HG02943 (cell line): Measurements from ENCODE around the gene ARSD.
"Not testable (repeated sequence)": the region's sequence is repeated elsewhere in the genome, so short reads cannot be mapped to it uniquely, and the experiment has no call there.

ENCODE experiments used
- ATAC-seq: cut with Tn5 transposase; IDR thresholded peaks from one replicate; pipeline ENCODE4 v1.9.1; 2021; ENCODE audit warnings: mild to moderate bottlenecking, low read depth, moderate library complexity; ENCODE audit not compliant: unreplicated experiment

ARSD gene

GRCh38 chrX:2897690-2898623 lies 31.2 kb downstream of the ARSD start:
- not testable (repeated sequence) for ATAC-seq

- ATAC-seq = no peak
Observed at GRCh38 chrX:2897311-2897689, 31.8 kb downstream of the ARSD start.

DNA sequence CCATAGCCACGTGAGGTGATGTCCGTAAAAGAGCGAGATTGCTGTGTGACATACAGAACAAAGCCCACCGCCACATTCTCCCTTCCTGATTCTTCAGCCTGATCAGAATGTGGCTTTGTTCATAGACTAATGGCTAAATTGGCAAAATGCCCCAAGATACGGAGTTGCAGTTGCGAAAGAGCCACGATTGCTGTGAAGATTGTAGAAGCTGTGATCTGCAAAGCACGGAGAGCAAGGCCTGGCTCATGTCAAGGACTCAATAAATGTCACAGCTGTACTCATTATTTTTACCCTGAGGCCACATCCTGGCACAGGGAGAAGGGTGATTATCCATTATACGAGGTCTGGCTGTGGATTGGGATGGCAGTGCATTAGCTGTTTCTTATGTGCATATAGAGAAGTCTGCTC lies 34.2 kb downstream of the ARSD start:
- no peak for ATAC-seq

- ATAC-seq = no peak
Observed at GRCh38 chrX:2892816-2893215, 36.3 kb downstream of the ARSD start.

DNA sequence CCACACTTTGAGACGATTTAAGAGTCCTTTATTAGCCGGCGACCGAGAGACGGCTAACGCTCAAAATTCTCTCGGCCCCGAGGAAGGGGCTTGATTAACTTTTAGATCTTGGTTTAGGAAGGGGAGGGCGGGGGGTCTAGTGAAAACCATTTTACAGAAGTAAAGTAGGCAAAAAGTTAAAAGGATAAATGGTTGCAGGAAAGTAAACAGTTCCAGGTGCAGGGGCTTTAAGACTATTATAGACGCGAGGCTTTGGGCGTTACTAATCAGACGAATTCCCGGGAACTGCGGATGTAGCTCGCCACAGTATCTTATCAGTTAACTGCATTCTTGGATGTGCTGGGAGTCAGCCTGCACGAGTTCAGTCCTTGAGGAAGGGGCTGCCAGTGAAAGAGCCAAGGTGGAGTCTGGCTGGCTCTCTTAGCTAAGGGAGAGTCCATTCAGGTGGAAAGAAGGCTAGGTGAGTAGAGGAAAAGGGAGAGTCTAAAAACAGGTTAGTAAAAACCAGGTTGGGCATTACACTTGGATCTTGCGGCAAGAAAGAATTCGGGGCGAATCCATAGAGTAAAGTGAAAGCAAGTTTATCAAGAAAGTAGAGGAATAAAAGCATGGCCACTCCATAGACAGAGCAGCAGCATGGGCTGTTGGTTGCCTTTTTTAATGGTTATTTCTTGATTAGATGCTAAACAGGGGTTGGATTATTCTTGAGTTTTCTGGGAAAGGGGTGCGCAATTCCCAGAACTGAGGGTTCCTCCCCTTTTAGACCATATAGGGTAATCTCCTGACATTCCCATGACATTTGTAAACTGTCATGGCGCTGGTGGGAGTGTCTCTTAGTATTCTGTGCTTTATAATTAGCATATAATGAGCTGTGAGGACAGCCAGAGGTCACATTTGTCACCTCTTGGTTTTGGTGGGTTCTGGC lies 38.3 kb downstream of the ARSD start:
- not testable (repeated sequence) for ATAC-seq

- not testable (repeated sequence) for ATAC-seq
Observed at GRCh38 chrX:2889706-2890490, 39.2 kb downstream of the ARSD start.

DNA sequence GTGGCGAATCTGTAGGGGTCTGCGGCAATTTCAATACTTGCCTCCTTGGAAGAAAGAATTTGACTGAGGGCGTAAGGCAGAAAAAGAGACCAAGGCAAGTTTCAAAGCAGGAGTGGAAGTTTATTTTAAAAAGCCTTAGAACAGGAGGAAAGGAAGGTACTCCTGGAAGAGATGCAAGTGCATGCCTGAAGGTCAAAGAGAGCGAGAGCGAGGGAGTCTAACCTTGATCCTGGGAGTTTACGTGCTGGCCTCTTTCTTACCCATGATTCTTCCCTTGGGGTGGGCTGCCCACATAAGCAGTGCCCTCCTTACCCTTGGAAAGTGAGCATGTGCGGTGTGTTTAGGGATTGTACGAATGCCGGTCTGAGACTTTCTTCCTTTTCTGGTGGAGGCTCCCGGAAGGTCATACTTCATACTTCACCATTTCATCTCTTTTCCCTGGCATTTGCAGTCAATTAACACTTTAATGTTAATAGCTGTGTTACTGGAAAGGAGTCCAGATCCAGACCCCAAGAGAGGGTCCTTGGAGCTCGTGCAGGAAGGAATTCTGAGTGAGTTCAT lies 40.0 kb downstream of the ARSD start:
- no peak for ATAC-seq

- ATAC-seq = no peak
Observed at GRCh38 chrX:2888309-2888708, 40.8 kb downstream of the ARSD start.

DNA sequence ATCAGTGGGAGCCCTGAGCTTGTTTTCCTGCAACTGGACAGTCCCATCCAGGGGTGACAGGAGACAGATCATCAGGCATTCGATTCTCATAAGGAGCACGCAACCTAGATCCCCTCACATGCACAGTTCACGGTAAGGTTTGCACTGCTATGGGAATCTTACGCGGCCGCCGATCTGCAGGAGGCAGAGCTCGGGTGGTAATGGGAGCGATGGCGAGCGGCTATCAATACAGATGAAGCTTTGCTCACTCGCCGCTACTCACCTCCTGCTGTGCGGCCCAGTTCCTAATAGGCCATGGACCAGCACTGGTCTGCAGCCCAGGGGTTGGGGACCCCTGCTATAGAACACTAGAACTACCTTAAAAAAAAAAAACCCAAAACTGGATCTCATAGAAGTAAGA lies 45.4 kb downstream of the ARSD start:
- no peak for ATAC-seq

GRCh38 chrX:2879670-2880069 lies 49.5 kb downstream of the ARSD start:
- ATAC-seq = no peak

- no peak for ATAC-seq
Observed at GRCh38 chrX:2878563-2878962, 50.6 kb downstream of the ARSD start.

DNA sequence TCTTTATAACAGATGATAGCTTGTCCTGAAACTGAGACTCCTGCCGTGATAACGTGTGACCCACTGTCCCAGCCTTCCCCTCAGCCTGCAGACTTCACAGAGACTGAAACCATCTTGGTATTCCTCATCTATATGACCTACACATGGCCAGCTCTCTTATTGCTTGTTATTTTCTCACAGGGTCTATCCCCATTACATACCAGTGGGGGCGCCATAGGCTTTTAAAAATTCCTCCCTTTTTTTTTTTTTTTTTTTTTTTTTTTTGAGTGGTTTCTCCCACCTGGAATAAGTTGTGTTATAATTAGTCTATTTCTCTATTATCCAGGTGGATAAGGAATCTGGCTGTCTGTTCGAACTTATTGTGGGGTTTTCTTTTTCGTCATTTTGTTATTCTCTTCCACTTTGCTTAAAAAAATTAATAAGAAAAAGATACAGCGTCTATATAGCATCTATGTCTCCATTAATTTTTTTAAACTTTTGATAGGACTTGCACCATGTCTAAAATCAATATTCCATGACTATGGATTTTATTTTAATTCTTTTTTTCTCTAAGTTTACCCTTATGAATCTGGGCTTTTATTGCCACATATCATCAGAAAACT lies 53.2 kb downstream of the ARSD start:
- ATAC-seq = no peak

GRCh38 chrX:2875136-2875481 lies 54.0 kb downstream of the ARSD start:
- ATAC-seq = no peak

DNA sequence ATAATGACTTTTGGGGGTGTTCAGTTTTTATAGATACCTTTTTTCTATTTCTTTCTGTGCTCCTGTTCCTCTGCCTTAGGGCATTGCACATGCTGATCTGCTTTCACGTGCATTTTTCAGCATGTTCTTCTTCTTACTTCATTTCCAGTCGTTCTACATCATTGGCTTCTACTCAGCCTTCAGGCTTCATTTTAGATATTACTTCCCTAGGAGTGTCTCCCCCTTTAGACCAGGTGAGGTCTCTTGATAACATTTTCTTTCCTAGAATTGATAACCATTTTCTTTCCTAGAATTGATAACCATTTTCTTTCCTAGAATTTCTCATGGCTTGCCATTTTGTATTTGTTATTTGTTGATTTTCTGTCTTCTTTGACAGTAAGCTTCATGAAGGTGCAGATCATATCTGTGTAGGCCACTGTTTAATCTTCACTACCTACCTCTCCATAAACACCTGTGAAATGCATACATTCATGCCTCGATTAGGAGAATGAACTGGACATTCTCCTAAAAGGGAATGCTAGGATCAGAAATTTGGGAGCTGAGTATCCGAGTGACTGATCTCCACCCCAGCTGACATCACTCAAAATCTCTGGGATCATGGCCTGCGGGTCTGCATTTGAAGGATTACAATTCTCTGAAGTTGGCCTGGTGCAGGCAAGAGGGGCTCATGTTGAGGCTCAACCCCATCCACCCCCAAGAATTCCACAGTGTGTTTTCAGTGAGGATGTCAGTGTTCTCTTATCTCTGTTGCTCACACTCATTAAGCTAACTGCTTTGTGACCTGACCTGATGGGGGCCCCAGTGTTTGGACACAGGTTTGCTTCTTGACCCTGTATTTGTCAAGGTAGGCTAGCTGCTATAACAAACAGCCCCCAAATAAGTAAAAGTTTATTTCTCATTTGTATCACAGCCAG lies 54.7 kb downstream of the ARSD start:
- no peak for ATAC-seq

GRCh38 chrX:2872671-2873277 lies 56.4 kb downstream of the ARSD start:
- ATAC-seq = no peak

DNA sequence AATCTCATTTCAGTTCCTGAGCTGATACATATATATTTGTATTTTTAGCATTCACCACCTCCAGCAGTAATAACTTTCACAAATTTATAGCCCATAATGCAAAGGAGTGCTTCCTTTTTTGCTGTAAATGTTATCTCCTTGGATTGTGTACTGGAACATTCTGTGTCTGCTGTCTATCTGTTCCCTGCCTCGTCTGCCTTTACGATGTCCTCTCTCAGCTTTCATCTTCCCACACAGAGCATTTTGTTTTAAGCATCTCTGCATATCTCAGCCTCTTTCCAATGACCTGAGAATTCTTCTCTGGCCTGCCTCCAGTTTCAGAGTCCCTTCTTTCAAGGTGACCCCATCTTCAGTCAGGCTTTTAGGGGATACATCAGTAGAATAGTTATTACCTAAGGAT lies 57.3 kb downstream of the ARSD start:
- no peak for ATAC-seq

DNA sequence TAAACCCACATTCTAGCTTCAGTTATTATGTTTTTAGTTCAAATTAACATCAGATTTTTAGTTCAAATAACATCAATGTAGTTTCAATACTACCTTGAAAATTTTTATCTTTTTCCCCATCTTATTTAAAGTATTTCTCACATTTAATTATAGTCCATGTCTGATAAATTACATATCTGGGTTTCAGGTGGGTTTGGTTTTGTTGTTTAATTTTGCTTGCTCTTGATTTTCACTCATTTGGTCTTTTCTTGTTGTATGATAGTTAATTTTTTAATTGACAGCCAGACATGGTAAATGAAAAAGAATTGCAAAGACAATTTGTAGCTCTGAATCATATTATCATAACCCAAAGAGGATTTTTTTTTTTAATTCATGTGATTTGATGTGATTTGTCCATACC lies 58.5 kb downstream of the ARSD start:
- no peak for ATAC-seq

- ATAC-seq = no peak
Observed at GRCh38 chrX:2867206-2867605, 61.9 kb downstream of the ARSD start.

- ATAC-seq = no peak
Observed at GRCh38 chrX:2863646-2864045, 65.5 kb downstream of the ARSD start.
